Cardiac septum (tissue), 1 donor: ENCODE results near the gene SLC25A38. TPM values are rescaled to one million over a fixed set of nuclear protein-coding genes. Genes with fewer than 3 reads are reported as not detected.
"Not testable (repeated sequence)": the region's sequence is repeated elsewhere in the genome, so short reads cannot be mapped to it uniquely, and the experiment has no call there.

ENCODE experiments used
- DNase-seq: peaks from one replicate; pipeline ENCODE4 v3.0.0-alpha.2; 2020; ENCODE audit warnings: low spot score
- intact Hi-C: fragments of 100-400 bp; cut with DNase I; formaldehyde crosslinking; loops from one replicate; pipeline ENCODE4 v1.14.0; 2022
- long read RNA-seq: library from polyadenylated mRNA; unstranded; transcript quantifications from one replicate; pipeline ENCODE4 v2.0.0, GENCODE V29; 2021
- total RNA-seq: library from RNA; stranded (reverse); fragmentation: NEBNext Ultra II Directional; extraction: Animal tissue kit (Norgen Biotek cat#: 25700); gene quantifications from one replicate; pipeline ENCODE4 v1.2.1, GENCODE V29; 2021
- donor health status: DM: no; HTN: no; CAD: no.

SLC25A38 gene
- total RNA-seq = 14.6 TPM
- long read RNA-seq, transcript SLC25A38-201 (7 exons, 2,147 nt) = major isoform, 25 of 28 reads
- long read RNA-seq, partial matches to known transcripts = 1 of 28 reads
- long read RNA-seq, other reads (novel, unspliced or antisense) = 2 of 28 reads

- peak; percentile 81 for DNase-seq
- intact Hi-C loops = loop anchor here (5.0 to 10.0 kb wide), 2 partner anchors 248 to 276 kb away; partner anchors contain the start of genes GORASP1 and TTC21A
These were observed at the start of gene SLC25A38 for GRCh38 chr3:39383045-39383880. TSS of gene SLC25A38 (plus strand) at chr3:39383370. CDS start at chr3:39383725, 355 bp downstream.

DNA sequence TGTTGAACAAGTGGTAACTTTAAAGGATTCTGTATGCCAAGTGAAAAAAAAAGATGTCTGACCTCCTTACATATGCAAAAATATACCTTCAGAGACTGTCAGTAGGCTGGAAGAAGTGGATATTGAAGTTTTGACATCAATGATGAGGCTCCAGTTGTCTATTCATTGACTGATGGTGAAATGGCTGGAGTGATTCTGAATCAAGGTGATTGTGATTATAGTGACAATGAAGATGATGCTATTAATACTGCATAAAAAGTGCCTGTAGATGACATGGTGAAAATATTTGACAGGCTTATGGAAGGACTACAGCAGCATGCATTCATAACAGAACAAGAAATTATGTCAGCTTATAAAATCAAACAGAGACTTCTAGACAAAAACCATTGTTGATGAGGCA is 49.6 kb upstream of the SLC25A38 start:
- intact Hi-C loops = no loop called here
- DNase-seq = no peak

GRCh38 chr3:39334205-39334604 is 49.0 kb upstream of the SLC25A38 start:
- no peak for DNase-seq

GRCh38 chr3:39338201-39338600 is 45.0 kb upstream of the SLC25A38 start:
- intact Hi-C loops = no loop called here

More at GRCh38 chr3:39334205-39334604, 49.0 kb upstream of the SLC25A38 start:
- intact Hi-C loops = no loop called here

DNA sequence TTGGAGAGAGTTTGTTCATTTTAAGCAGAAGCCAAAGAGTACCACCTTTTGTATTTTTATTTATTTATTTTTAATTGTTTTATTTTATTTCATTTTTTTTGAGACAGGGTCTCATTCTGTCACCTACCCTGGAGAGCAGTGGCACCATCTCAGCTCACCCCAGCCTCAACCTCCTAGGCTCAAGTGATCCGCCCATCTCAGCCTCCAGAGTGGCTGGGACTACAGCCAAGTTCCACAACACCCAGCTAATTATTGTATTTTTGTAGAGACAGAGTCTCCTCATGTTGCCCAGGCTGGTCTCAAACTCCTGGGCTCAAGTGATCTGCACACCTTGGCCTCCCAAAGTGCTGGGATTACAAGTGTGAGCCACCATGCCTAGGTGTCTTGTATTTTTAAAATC is 44.1 kb upstream of the SLC25A38 start:
- DNase-seq = no peak
- intact Hi-C loops = no loop called here

More at GRCh38 chr3:39338201-39338600, 45.0 kb upstream of the SLC25A38 start:
- DNase-seq = no peak

DNA sequence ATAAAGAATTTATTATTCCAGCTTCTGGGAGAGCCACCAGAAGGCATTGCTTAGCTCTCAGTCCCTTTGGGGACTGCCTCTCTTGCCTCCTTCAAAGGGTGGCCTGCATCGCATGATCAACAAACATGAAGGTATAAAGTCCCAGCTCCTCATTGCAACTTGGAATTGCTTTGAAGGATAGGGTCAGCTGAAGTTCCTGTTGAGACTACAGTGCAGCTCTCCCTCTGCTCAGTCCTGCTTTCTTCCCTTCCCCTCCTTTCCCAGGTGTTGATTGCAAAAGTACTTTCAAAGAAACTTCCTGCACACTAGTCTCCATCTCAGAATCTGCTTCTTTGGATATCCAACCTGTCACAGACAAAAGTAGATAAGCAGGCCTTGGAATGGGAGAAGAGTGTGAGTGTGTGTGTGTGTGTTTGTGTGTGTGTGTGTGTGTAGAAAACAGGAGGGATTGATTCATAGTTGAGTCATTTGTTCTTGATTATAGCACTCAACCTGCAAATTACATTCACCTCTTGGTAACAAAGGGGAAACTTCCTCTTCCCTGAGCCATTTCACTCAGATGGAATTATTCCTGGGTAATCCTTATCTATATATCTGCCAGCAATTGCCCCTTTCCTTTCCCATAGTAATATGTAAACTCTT is 40.0 kb upstream of the SLC25A38 start:
- intact Hi-C loops = no loop called here
- no peak for DNase-seq

DNA sequence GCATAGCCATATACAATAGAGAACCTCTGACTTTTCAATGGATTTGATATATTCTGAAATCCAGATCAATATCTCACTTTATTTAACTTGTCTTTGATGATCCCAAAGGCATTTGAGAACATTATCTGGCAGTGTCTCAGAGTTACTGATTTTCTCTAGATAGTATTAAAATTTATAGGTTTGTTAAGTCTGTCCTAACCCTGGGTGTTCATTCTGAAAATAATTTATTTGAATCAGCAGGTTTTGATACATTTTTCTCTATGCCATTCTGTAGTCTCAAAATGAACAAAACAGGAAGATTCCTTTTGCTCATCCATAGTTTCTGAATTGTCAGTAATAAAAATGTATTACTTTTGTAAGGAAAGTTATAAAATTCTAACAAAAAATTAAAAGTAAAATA is 39.4 kb upstream of the SLC25A38 start:
- DNase-seq = no peak
- intact Hi-C loops = no loop called here

GRCh38 chr3:39344746-39345344 is 38.3 kb upstream of the SLC25A38 start:
- intact Hi-C loops = no loop called here
- no peak for DNase-seq

DNA sequence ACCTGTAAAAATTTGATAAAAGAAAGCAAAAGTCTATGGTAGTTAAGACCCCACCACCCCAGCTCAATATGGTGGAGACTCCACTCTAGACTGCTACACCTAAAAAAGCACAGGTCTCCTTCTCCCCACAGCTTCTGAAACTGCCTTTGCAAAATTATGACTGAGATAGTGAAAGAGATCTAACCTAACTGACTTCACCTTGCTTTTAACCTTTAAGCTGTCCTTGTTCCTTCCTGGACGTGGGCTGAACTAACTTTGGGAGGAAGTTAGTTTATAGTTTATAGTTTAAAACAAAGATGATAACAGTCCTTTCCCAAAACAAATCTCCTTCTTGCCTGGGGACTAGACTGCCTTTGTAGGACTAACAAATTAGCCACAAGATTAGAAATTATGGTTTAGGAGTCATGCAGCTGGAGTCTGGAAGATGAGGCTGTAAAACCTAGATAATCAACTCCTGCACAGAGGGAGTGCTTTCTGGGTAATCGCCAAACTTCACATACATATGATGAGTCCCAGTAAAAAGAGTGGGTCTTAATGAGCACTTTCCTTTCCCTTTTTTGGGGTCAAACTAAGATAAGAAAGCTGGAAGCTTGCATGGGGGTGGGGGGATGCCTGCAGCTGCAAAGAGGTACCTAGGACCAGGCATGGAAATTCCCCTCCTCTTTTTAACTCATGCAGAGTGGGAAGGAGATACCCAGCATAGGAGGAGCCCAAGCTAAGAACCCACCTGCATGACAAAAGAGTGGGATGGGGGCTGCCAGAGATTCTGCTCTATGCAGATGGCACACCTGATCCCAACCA is 36.2 kb upstream of the SLC25A38 start:
- intact Hi-C loops = no loop called here

GRCh38 chr3:39347586-39347876 is 35.6 kb upstream of the SLC25A38 start:
- intact Hi-C loops = no loop called here
- DNase-seq = no peak

More for the DNA sequence above, 36.2 kb upstream of the SLC25A38 start:
- no peak for DNase-seq

GRCh38 chr3:39349080-39349479 is 34.1 kb upstream of the SLC25A38 start:
- intact Hi-C loops = no loop called here
- DNase-seq = no peak

DNA sequence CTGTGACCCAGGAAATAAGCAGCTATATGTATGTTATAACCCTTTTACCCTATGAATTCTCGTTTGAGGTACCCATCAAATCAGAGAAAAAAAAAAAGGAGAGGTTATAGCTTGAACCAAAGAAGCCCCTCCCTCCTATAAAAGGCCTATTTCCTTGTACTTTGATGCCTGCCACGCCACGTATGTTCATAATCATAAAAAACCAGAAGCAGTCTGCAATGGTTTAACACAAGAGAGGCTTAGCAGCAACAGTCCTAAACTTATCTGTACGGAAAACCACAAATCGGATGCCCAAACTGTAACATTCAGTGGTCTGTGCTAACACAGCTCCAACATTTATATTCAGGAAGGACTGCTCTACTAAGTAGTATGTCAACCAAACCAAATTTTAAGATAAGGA is 32.5 kb upstream of the SLC25A38 start:
- DNase-seq = no peak
- intact Hi-C loops = no loop called here

DNA sequence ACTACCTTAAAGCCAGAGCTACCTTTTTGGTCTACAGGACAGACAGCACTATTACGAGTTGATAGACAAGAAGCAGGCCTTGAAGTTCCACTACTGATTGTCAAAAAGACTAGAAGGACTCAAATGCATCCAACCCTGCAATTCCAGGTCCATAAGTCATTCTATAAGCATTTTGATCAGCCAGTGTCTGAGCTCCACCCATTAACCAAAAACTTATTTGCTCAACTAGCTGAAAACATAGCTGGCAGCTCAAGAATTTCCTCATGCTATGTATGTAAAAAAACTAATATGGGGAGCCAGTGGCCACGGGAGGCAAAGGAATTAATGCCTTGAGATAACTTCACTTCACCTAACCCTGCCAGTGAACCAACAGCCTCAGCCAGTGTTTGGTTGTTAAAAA is 32.0 kb upstream of the SLC25A38 start:
- intact Hi-C loops, DNase-seq: not testable (repeated sequence)

DNA sequence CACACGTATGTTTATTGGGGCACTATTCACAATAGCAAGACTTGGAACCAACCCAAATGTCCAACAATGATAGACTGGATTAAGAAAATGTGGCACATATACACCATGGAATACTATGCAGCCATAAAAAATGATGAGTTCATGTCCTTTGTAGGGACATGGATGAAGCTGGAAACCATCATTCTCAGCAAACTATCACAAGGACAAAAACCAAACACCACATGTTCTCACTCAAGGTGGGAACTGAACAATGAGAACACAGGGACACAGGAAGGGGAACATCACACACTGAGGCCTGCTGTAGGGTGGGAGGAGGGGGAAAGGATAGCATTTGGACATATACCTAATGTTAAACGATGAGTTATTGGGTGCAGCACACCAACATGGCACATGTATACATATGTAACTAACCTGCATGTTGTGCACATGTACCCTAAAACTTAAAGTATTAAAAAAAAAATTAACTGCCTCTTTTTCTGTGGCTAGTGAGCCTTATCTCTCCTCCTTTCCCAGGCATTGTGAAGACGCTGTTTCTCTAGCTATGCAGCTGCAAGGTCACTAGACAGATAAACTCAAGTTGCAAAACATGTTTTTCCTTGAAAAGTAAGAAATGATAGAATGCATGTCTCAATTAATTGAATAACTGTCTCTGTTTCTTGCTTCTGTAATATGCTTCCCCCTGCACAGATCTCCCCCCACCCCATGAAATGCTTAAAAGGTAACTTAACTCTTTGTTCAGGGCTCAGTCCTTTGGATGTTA is 29.8 kb upstream of the SLC25A38 start:
- DNase-seq, intact Hi-C loops: not testable (repeated sequence)

GRCh38 chr3:39358333-39358732 is 24.8 kb upstream of the SLC25A38 start:
- DNase-seq = no peak
- intact Hi-C loops = no loop called here

DNA sequence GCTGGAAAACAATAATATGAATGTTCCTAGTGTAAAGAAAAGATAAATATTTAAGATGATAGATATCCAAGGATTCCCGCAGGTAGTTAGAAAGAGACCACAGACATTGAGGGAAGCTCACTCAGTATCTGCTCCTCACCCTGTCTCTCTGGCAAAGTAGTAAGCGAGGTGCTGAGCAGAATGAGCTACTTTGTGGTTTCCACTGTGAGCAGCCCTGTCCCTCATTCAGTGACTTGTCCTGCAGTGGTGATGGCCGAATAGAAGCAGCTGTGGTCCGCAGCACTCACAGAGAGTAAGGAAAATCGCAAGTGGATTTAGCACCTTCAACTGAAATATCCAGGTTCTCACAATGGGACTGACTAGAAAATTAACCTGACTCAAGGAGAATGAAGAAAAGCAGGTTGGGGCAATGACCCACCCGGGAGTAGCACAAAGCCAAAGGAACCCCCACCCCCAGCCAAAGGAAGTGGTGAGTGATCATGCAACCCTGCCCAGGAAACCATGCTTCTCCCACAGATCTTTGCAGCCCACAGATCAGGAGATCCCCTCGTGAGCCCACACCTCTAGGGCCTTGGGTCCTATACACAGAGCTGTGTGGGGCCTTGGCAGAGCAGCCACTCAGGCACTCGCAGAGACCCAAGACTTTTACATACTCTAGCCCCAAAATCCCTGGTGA is 21.8 kb upstream of the SLC25A38 start:
- DNase-seq = no peak
- intact Hi-C loops = no loop called here

DNA sequence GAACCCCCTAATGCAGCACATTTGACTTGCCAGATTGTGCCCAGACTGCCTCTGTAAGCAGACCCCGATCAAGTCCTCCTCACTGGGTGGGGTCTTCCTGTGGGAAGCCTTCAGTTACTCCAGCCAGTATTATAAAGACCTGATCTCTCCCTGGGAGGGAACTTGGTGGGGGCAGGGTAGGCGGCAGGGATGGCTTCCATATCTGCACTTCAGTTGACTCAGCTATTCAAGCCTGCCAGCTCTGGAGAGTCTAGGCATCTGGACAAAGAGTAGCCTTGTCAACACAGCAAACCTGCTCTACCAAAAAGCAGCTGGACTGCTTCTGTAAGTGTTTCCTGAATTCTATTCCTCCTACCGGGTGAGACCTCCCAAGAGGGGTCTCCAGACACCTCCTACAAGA is 21.0 kb upstream of the SLC25A38 start:
- intact Hi-C loops = no loop called here
- no peak for DNase-seq

DNA sequence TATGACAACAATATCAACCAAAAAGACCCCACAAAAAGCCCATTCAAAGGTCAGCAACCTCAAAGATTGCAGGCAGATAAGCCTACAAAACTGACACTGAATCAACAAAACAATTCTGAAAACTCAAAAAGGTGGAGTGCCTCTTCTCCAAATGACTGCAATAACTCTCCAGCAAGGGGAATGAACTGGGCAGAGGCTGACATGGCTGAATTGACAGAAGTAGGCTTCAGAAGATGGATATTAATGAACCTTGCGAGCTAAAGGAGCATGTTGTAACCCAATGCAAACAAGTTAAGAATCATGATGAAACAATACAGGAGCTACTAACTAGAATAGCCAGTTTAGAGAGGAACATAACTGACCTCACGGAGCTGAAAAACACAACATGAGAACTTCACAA is 20.4 kb upstream of the SLC25A38 start:
- intact Hi-C loops = no loop called here
- DNase-seq = no peak
